ENCODE results near the gene PPEF2.
"Not testable (repeated sequence)": the region's sequence is repeated elsewhere in the genome, so short reads cannot be mapped to it uniquely, and the experiment has no call there.

PPEF2 gene

GRCh38 chr4:75902352-75902751 is at the start of gene PPEF2:
TSS of gene PPEF2 (minus strand) at chr4:75902452. CDS start at chr4:75896325, 6,127 bp downstream.
- no peak for FAIRE-seq

GRCh38 chr4:75950213-75950815 is 48.1 kb upstream of the PPEF2 start:
- no peak for FAIRE-seq

GRCh38 chr4:75948822-75949444 is 46.7 kb upstream of the PPEF2 start:
- no peak for FAIRE-seq

- no peak for FAIRE-seq
Observed at GRCh38 chr4:75940692-75941253, 38.5 kb upstream of the PPEF2 start, which contains the start of gene NAAA. TSS of gene NAAA (minus strand) at chr4:75941013. CDS start at chr4:75940949, 64 bp downstream.

- no peak for FAIRE-seq
Observed at GRCh38 chr4:75939890-75940691, 37.8 kb upstream of the PPEF2 start.

- FAIRE-seq: no peak
Observed at GRCh38 chr4:75935628-75936027, 33.4 kb upstream of the PPEF2 start.

- FAIRE-seq: no peak
Observed at GRCh38 chr4:75930152-75930551, 27.9 kb upstream of the PPEF2 start.

GRCh38 chr4:75924916-75925315 is 22.7 kb upstream of the PPEF2 start:
- FAIRE-seq: not testable (repeated sequence)

GRCh38 chr4:75924309-75924827 is 22.1 kb upstream of the PPEF2 start:
- no peak for FAIRE-seq

GRCh38 chr4:75922588-75922987 is 20.3 kb upstream of the PPEF2 start:
- no peak for FAIRE-seq

- no peak for FAIRE-seq
Observed at GRCh38 chr4:75921910-75922309, 19.7 kb upstream of the PPEF2 start.

- no peak for FAIRE-seq
Observed at GRCh38 chr4:75920327-75920726, 18.1 kb upstream of the PPEF2 start.

GRCh38 chr4:75919920-75920319 is 17.7 kb upstream of the PPEF2 start:
- FAIRE-seq: no peak

- peak; percentile 41 for FAIRE-seq
Observed at GRCh38 chr4:75916091-75916661, 13.9 kb upstream of the PPEF2 start.

- no peak for FAIRE-seq
Observed at GRCh38 chr4:75912968-75913367, 10.7 kb upstream of the PPEF2 start.

GRCh38 chr4:75910831-75911230 is 8.6 kb upstream of the PPEF2 start:
- not testable (repeated sequence) for FAIRE-seq

- FAIRE-seq: no peak
Observed at GRCh38 chr4:75909405-75909804, 7.2 kb upstream of the PPEF2 start.

GRCh38 chr4:75908555-75908954 is 6.3 kb upstream of the PPEF2 start:
- no peak for FAIRE-seq

- no peak for FAIRE-seq
Observed at GRCh38 chr4:75907966-75908365, 5.7 kb upstream of the PPEF2 start.

- no peak for FAIRE-seq
Observed at GRCh38 chr4:75904076-75904475, 1.8 kb upstream of the PPEF2 start.

- FAIRE-seq: no peak
Observed at GRCh38 chr4:75898536-75898935, 3.7 kb downstream of the PPEF2 start.

- no peak for FAIRE-seq
Observed at GRCh38 chr4:75895744-75896314, 6.4 kb downstream of the PPEF2 start.

GRCh38 chr4:75892508-75892907 is 9.7 kb downstream of the PPEF2 start:
- no peak for FAIRE-seq
